DMS114 treated with DMSO at 0.1 percent for 48 hours (cell line): ENCODE measurements around the gene UQCRC2.
"Not testable (repeated sequence)": the region's sequence is repeated elsewhere in the genome, so short reads cannot be mapped to it uniquely, and the experiment has no call there.

ENCODE experiments used
- DNase-seq: peaks from one replicate; lab custom pipeline; 2025; ENCODE audit not compliant: unreplicated experiment; lab: John Stamatoyannopoulos, UW

UQCRC2 gene

GRCh38 chr16:22008215-22009059 is 55.3 kb downstream of the UQCRC2 start:
- DNase-seq: no peak

- no peak for DNase-seq
These were observed 57.7 kb downstream of the UQCRC2 start for GRCh38 chr16:22010902-22011301.

- DNase-seq: no peak
These were observed 59.1 kb downstream of the UQCRC2 start for GRCh38 chr16:22012241-22012640.

DNA sequence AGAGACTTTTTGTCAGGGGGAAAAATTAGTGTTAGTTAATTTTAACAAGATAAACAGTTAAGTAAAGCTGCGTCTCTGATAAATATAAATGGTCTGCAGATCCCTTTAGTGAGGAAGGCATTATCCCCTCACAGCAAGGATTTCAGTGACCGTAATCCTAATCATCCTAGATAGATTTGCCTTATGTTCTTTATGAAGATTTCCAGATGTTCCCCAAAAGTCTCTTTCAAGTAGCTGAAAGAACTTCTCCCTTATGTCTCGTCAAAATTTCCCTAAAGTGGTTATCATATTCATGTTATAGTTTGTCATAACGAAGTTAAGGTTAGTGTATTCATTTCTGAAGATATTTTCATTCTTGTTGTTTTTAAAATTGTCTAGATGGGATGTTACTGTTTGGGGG is 60.3 kb downstream of the UQCRC2 start:
- DNase-seq: no peak

DNA sequence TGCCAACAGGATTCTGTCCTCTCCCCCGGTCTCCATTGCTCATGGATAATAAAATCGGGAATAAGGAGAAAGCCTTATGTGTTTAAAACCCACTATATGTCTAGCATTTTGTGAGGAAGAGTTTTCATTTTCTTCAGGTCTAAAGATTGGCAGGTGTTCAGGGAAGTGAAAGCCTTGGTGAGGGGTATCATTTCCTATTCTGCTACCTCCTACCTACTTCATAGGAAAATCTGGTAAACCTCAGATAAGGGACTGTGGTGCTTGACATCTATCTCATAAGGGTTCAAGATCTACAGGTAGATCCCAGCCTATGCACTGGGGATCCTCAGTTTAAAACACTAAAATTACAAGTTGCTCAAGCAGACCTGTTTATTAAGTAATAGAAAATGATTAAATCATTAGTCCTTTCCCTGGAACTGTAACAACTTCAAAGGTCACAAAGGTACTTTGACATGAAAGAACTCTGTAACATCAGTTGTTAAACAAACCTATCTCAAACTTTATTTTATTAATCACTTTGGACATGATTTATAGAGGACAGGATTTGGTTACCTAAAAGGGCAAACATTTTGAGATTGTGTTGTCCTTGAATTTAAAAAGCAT is 61.2 kb downstream of the UQCRC2 start:
- DNase-seq: no peak

- DNase-seq: no peak
These were observed 63.8 kb downstream of the UQCRC2 start for GRCh38 chr16:22016927-22017326.

- DNase-seq: no peak
These were observed 65.4 kb downstream of the UQCRC2 start for GRCh38 chr16:22018559-22018958.

GRCh38 chr16:22022151-22022550 is 69.0 kb downstream of the UQCRC2 start:
- DNase-seq: no peak

GRCh38 chr16:22023505-22023904 is 70.3 kb downstream of the UQCRC2 start:
- no peak for DNase-seq

DNA sequence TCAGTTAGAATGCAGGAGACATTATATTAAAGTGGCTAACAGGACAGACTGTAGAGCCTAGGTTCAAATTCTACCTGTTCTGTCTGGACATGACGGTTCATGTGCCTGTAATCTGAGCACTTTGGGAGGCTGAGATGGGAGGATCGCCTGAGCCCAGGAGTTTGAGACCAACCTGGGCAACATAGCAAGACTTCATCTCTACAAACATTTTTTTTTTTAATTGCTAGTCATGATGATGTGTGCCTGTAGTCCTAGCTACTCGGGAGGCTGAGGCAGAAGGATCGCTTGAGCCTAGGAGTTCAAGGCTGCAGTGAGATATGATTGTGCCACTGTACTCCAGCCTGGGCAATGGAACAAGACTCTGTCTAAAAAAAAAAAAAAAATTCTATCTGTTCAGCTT is 71.6 kb downstream of the UQCRC2 start:
- DNase-seq: not testable (repeated sequence)

DNA sequence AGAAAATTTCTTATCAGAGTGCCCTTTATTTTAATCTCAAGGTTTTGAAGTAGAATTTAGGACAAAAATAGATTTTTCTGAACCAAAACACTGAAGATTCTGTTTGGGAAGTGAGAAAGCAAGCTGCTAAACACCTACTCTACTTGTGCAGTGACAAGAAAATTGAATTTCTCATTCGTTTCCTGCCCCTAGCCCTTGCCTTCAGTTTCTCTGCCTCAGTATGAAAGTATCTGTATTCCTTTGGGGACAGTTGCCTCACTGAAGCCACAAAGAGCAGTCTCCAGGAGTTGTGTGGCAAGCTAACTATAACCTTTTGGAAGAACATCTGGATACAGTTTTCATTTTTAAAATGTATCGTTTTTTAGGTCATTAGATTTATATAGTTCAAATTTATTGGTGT is 74.5 kb downstream of the UQCRC2 start:
- DNase-seq: no peak

GRCh38 chr16:22029632-22030031 is 76.5 kb downstream of the UQCRC2 start:
- DNase-seq: no peak

DNA sequence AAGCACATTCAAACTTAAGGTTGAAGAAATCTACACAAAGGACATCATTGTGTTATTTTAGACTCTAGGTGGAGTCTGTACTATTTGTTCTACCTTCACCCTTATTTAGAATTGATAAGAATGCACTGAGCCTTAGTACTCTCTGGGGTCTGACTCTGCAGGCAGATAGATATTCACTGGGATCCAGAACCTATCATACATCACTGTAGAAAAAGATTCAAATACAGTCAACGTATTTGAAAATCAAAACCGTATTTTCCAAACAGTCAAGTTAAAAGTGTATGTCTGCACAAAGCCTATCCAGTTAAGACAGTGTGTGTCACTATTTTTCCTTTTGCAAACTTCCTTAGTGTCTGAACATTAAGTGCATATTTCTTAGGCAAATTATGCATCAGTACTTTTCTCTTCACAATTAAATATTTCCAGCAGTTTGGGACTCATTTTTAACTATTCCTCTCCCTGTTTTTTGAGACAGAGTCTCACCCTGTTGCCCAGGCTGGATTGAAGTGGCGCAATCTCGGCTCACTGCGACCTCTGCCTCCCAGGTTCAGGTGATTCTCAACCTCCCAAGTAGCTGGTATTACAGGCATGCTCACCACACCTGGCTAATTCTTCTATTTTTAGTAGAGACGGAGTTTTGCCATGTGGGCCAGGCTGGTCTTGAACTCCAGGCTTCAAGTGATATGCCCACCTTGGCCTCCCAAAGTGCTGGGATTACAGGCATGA is 77.1 kb downstream of the UQCRC2 start:
- no peak for DNase-seq

- DNase-seq: no peak
These were observed 78.4 kb downstream of the UQCRC2 start for GRCh38 chr16:22031483-22032083.
